DND-41 (cell line): ENCODE measurements around the gene PROSER3.

Experiments used
- CTCF ChIP-seq: IDR thresholded peaks from 2 replicates; pipeline ENCODE4 v1.5.1; 2012; ENCODE audit warnings: borderline replicate concordance, low read length, moderate library complexity, mild to moderate bottlenecking; ENCODE audit not compliant: poor library complexity, severe bottlenecking; ENCODE audit errors: extremely low read depth
- EZH2 ChIP-seq: IDR thresholded peaks from 3 replicates; pipeline ENCODE4 v1.6.1; 2012; ENCODE audit warnings: borderline replicate concordance, low read depth, mild to moderate bottlenecking, moderate library complexity, low read length, inconsistent platforms; ENCODE audit not compliant: severe bottlenecking

GRCh38 chr19:35729763-35730162 is 28.2 kb upstream of the PROSER3 start:
- TF ChIP-seq CTCF (no peak), EZH2 (no peak)
